ENCODE measurements around the gene DAPL1. TPM values are rescaled to one million over a fixed set of nuclear protein-coding genes. Genes with fewer than 3 reads are reported as not detected.

Gene DAPL1
- total and polyA plus RNA-seq, 7 experiments from 2014 or later, result not detected

DNA sequence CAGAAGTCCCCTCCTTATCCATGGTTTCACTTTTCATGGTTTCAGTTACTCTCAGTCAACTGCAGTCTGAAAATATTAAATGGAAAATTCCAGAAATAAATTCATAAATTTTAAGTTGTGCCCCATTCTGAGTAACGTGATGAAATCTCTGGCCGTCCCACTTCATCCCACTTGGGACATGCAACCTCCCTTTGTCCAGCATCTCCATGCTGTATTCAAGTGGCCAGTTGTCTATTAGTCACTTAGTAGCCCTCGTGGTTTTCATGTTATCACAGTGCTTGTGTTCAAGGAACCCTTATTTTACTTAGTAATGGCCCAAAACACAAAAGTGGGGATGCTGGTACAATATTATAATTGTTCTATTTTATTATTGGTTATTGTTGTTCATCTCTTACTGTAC lies 18.0 kb upstream of the DAPL1 start:
- Mint-ChIP-seq H3K4me3 (no peak overlapping the region), H3K36me3 (no peaks in the 10 kb centered on the region), H3K4me1 (no peaks in the 10 kb centered on the region), H3K27me3 (peaks cover 0 to 7% (median 0%) of the 10 kb centered on the region in 5 donors), H3K27ac (no peak overlapping the region), H3K9me3 (peaks cover 0 to 4% (median 0%) of the 10 kb centered on the region in 11 donors)
- H3K27me3 ChIP-seq (ENCODE audit: control insufficient read depth in 2 of 2, insufficient read depth in 2 of 2, low read length in 2 of 2), result no peaks in the 10 kb centered on the region
- no peak for DNase-seq
- intact Hi-C loops (cut with micrococcal nuclease), result no loop called here
- no peaks in the 10 kb centered on the region for H3K36me3 ChIP-seq (ENCODE audit: control insufficient read depth in 2 of 3, insufficient read depth in 3 of 3, low read length in 3 of 3)
- CTCF ChIA-PET, result no interaction called here
- POLR2A ChIA-PET, result no interaction called here
- H3K27ac ChIP-seq (ENCODE audit: low read depth, low read length), result no peak overlapping the region
- H3K4me1 ChIP-seq (ENCODE audit: control insufficient read depth in 2 of 2, insufficient read depth in 2 of 2, low read length in 2 of 2), result no peaks in the 10 kb centered on the region
- no peaks in the 10 kb centered on the region for H3K9me3 ChIP-seq (ENCODE audit: control insufficient read depth in 2 of 3, low read length in 3 of 3)
- no peak for ATAC-seq
- no peak overlapping the region for H3K4me3 ChIP-seq (ENCODE audit: low read length)

DNA sequence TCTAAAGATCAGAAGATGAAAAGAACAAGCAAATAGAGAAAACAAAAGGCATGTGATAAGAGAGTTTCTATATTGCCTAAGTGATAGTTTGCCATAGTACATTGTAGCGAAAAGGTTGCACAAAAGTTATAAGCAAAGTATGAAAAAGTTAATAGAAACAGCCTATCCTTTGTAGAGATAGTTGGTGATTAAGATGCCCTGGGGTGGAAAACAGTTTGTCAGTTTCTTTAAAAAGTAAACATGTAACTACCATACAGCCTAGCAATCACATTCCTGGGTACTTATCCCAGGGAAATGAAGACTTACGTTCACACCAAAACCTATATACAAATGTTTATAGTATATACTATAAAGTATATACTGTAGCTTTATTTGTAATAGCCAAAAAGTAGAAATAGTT lies 16.9 kb upstream of the DAPL1 start:
- Mint-ChIP-seq H3K36me3 (no peaks in the 10 kb centered on the region), H3K27ac (no peak overlapping the region), H3K4me1 (peaks cover 0 to 2% (median 0%) of the 10 kb centered on the region in 7 donors), H3K4me3 (no peak overlapping the region), H3K9me3 (peaks cover 0 to 4% (median 0%) of the 10 kb centered on the region in 11 donors), H3K27me3 (peaks cover 0 to 12% (median 5%) of the 10 kb centered on the region in 5 donors)
- no peaks in the 10 kb centered on the region for H3K27me3 ChIP-seq (ENCODE audit: control insufficient read depth in 2 of 2, insufficient read depth in 2 of 2, low read length in 2 of 2)
- H3K4me3 ChIP-seq (ENCODE audit: low read length), result no peak overlapping the region
- DNase-seq (no peak), ATAC-seq (no peak)
- POLR2A ChIA-PET, result no interaction called here
- H3K27ac ChIP-seq (ENCODE audit: low read depth, low read length), result no peak overlapping the region
- intact Hi-C loops (cut with micrococcal nuclease), result no loop called here
- no peaks in the 10 kb centered on the region for H3K4me1 ChIP-seq (ENCODE audit: control insufficient read depth in 2 of 2, insufficient read depth in 2 of 2, low read length in 2 of 2)
- H3K9me3 ChIP-seq (ENCODE audit: control insufficient read depth in 2 of 3, low read length in 3 of 3), result no peaks in the 10 kb centered on the region
- CTCF ChIA-PET, result no interaction called here
- H3K36me3 ChIP-seq (ENCODE audit: control insufficient read depth in 2 of 3, insufficient read depth in 3 of 3, low read length in 3 of 3), result no peaks in the 10 kb centered on the region

DNA sequence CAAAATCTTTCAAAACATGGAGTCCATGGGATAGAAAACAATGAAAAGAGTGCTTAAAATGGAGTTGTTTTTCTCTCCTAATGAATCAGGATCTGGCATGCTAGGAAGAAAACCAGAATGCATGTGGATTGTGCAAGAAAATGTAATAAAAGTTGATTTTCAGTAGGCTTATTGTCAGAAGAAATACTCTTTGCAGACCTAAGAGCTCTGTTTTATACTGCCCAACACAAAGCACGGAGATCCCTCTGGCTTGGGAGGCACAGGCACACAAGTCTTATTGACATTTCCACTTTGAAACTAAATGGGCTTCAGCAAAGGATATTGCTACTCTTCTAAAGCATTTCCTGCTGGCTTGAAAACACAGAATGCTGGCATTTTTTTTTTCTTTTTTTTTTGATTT lies 15.5 kb upstream of the DAPL1 start:
- Mint-ChIP-seq H3K4me1 (peaks cover 0 to 2% (median 0%) of the 10 kb centered on the region in 7 donors), H3K27me3 (peaks cover 0 to 12% (median 5%) of the 10 kb centered on the region in 5 donors), H3K9me3 (peaks cover 0 to 4% (median 0%) of the 10 kb centered on the region in 11 donors), H3K27ac (no peak overlapping the region), H3K4me3 (no peak overlapping the region), H3K36me3 (no peaks in the 10 kb centered on the region)
- Histone ChIP-seq H3K4me1 (ENCODE audit: control insufficient read depth in 2 of 2, insufficient read depth in 2 of 2, low read length in 2 of 2) (no peaks in the 10 kb centered on the region), H3K36me3 (ENCODE audit: control insufficient read depth in 2 of 3, insufficient read depth in 3 of 3, low read length in 3 of 3) (no peaks in the 10 kb centered on the region), H3K9me3 (ENCODE audit: control insufficient read depth in 2 of 3, low read length in 3 of 3) (no peaks in the 10 kb centered on the region), H3K27ac (ENCODE audit: low read depth, low read length) (no peak overlapping the region), H3K4me3 (ENCODE audit: low read length) (no peak overlapping the region), H3K27me3 (ENCODE audit: control insufficient read depth in 2 of 2, insufficient read depth in 2 of 2, low read length in 2 of 2) (no peaks in the 10 kb centered on the region)
- DNase-seq (no peak), ATAC-seq (no peak)
- intact Hi-C loops (cut with micrococcal nuclease), result no loop called here
- CTCF ChIA-PET, result no interaction called here
- POLR2A ChIA-PET, result no interaction called here

DNA sequence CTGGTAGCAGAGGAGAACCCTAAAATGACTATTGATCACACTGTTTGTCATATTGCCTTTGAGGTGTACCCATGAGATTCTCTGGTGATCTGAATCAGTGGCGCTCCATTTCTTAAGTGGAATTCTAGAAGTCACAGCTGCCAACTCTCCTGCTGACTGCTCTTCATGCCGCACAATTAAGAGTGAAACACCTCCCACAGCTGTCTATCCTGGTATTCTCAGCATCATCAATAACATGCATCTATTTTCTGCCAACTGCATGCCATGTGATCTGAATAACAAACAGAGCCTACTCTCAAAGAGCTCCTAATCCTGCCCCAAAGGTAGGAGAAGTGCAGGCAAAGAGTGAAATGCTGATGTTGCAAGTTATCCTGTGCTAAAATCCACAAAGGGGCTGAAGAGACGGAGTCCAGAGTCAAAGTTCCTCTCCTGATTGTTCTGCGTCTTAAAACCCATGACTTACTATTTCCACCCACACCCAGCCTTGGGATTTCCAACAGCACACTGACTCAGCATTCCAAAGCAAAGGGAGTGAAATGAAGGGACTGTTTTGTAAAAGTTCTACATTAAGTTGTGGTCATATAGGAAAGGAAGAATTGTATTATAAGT lies 13.7 kb upstream of the DAPL1 start:
- Histone ChIP-seq H3K27ac (ENCODE audit: low read depth, low read length) (no peak overlapping the region), H3K4me3 (ENCODE audit: low read length) (no peak overlapping the region), H3K9me3 (ENCODE audit: control insufficient read depth in 2 of 3, low read length in 3 of 3) (no peaks in the 10 kb centered on the region), H3K27me3 (ENCODE audit: control insufficient read depth in 2 of 2, insufficient read depth in 2 of 2, low read length in 2 of 2) (no peaks in the 10 kb centered on the region), H3K36me3 (ENCODE audit: control insufficient read depth in 2 of 3, insufficient read depth in 3 of 3, low read length in 3 of 3) (no peaks in the 10 kb centered on the region), H3K4me1 (ENCODE audit: control insufficient read depth in 2 of 2, insufficient read depth in 2 of 2, low read length in 2 of 2) (no peaks in the 10 kb centered on the region)
- intact Hi-C loops (cut with micrococcal nuclease), result no loop called here
- peaks cover 0 to 4% (median 0%) of the 10 kb centered on the region in 11 donors for H3K9me3 Mint-ChIP-seq
- no peaks in the 10 kb centered on the region for H3K36me3 Mint-ChIP-seq
- no peak overlapping the region for H3K27ac Mint-ChIP-seq
- POLR2A ChIA-PET, result no interaction called here
- CTCF ChIA-PET, result no interaction called here
- H3K4me1 Mint-ChIP-seq, result peaks cover 0 to 2% (median 0%) of the 10 kb centered on the region in 7 donors
- H3K27me3 Mint-ChIP-seq, result peaks cover 0 to 12% (median 8%) of the 10 kb centered on the region in 5 donors
- ATAC-seq (no peak), DNase-seq (no peak)
- no peak overlapping the region for H3K4me3 Mint-ChIP-seq

DNA sequence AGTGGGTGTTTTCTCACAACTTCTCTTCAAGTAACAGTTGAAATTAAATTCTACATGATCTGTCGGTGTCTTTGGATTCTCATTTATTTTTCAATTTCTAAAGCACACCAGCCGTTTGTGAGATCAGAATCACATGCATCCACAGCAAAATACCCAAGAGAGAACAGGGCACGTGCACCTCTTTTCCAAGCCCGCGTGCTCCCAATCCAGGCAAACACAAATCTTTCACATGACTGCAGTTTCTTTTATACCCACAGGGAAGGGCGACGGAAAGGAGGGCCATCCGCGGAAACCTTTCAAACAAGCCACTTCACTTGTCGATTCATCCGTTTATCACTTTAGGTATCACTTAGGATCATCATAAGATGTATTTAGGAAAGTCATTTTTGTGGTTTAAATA lies 13.0 kb upstream of the DAPL1 start:
- no peak overlapping the region for H3K27ac ChIP-seq (ENCODE audit: low read depth, low read length)
- ATAC-seq, result no peak
- POLR2A ChIA-PET, result no interaction called here
- Mint-ChIP-seq H3K27ac (no peak overlapping the region), H3K36me3 (no peaks in the 10 kb centered on the region), H3K27me3 (peaks cover 0 to 12% (median 8%) of the 10 kb centered on the region in 5 donors), H3K4me1 (peaks cover 0 to 2% (median 0%) of the 10 kb centered on the region in 7 donors), H3K4me3 (no peak overlapping the region), H3K9me3 (peaks cover 0 to 4% (median 0%) of the 10 kb centered on the region in 11 donors)
- H3K9me3 ChIP-seq (ENCODE audit: control insufficient read depth in 2 of 3, low read length in 3 of 3), result no peaks in the 10 kb centered on the region
- no peak overlapping the region for H3K4me3 ChIP-seq (ENCODE audit: low read length)
- no peaks in the 10 kb centered on the region for H3K4me1 ChIP-seq (ENCODE audit: control insufficient read depth in 2 of 2, insufficient read depth in 2 of 2, low read length in 2 of 2)
- CTCF ChIA-PET, result no interaction called here
- no peaks in the 10 kb centered on the region for H3K27me3 ChIP-seq (ENCODE audit: control insufficient read depth in 2 of 2, insufficient read depth in 2 of 2, low read length in 2 of 2)
- intact Hi-C loops (cut with micrococcal nuclease), result no loop called here
- no peak for DNase-seq
- H3K36me3 ChIP-seq (ENCODE audit: control insufficient read depth in 2 of 3, insufficient read depth in 3 of 3, low read length in 3 of 3), result no peaks in the 10 kb centered on the region

DNA sequence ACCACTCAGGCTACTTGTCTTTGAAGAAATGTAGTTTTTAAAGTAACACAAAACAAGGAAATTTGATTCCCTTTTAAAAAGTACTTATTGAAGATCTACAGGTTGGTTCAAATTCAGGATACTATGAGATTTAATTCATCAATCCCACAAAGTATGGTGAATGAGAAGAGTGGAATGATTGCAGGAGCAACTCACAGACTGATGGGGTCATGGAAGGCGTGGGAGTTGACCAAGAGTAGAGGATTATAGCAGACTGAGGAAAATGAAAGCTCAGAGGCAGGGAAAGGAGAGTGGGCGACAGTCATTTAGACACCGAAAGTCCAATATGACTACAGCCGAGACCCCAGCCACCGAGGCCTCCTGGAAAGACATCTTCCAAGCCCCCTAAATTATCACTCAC lies 12.5 kb upstream of the DAPL1 start:
- H3K27me3 Mint-ChIP-seq, result peaks cover 0 to 11% (median 10%) of the 10 kb centered on the region in 5 donors
- H3K9me3 Mint-ChIP-seq, result peaks cover 0 to 4% (median 0%) of the 10 kb centered on the region in 11 donors
- no peaks in the 10 kb centered on the region for H3K27me3 ChIP-seq (ENCODE audit: control insufficient read depth in 2 of 2, insufficient read depth in 2 of 2, low read length in 2 of 2)
- no peaks in the 10 kb centered on the region for H3K4me1 ChIP-seq (ENCODE audit: control insufficient read depth in 2 of 2, insufficient read depth in 2 of 2, low read length in 2 of 2)
- H3K4me3 ChIP-seq (ENCODE audit: low read length), result no peak overlapping the region
- H3K9me3 ChIP-seq (ENCODE audit: control insufficient read depth in 2 of 3, low read length in 3 of 3), result no peaks in the 10 kb centered on the region
- H3K36me3 ChIP-seq (ENCODE audit: control insufficient read depth in 2 of 3, insufficient read depth in 3 of 3, low read length in 3 of 3), result no peaks in the 10 kb centered on the region
- ChIA-PET POLR2A (no interaction called here), CTCF (no interaction called here)
- no peak overlapping the region for H3K27ac Mint-ChIP-seq
- DNase-seq (no peak), ATAC-seq (no peak)
- H3K27ac ChIP-seq (ENCODE audit: low read depth, low read length), result no peak overlapping the region
- peaks cover 0 to 2% (median 0%) of the 10 kb centered on the region in 7 donors for H3K4me1 Mint-ChIP-seq
- intact Hi-C loops (cut with micrococcal nuclease), result no loop called here
- H3K4me3 Mint-ChIP-seq, result no peak overlapping the region
- no peaks in the 10 kb centered on the region for H3K36me3 Mint-ChIP-seq

DNA sequence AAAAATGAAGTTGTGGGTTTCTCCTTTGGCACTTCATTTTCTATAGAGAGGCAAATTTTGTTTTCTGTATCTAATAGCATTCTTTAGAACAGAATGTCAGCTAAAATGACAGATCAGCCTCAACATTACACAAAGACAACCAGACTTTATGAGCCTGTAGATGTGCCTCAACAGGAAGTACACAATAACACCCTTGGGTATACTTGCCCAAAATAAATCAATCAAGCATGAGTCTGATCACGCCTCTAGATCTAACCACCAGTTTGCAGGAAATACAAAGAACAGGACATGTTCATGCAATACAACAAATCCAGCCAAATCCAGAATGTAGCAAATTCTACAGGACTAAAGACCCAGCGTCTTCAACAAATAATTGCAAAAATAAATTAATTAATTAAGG lies 11.2 kb upstream of the DAPL1 start:
- POLR2A ChIA-PET, result no interaction called here
- H3K27me3 ChIP-seq (ENCODE audit: control insufficient read depth in 2 of 2, insufficient read depth in 2 of 2, low read length in 2 of 2), result no peaks in the 10 kb centered on the region
- H3K9me3 ChIP-seq (ENCODE audit: control insufficient read depth in 2 of 3, low read length in 3 of 3), result no peaks in the 10 kb centered on the region
- CTCF ChIA-PET, result no interaction called here
- DNase-seq (no peak), ATAC-seq (no peak)
- H3K36me3 ChIP-seq (ENCODE audit: control insufficient read depth in 2 of 3, insufficient read depth in 3 of 3, low read length in 3 of 3), result no peaks in the 10 kb centered on the region
- Mint-ChIP-seq H3K4me3 (no peak overlapping the region), H3K9me3 (peaks cover 0 to 4% (median 0%) of the 10 kb centered on the region in 11 donors), H3K27me3 (peaks cover 0 to 16% (median 9%) of the 10 kb centered on the region in 5 donors), H3K36me3 (no peaks in the 10 kb centered on the region), H3K4me1 (peaks cover 0 to 2% (median 0%) of the 10 kb centered on the region in 7 donors), H3K27ac (no peak overlapping the region)
- no peaks in the 10 kb centered on the region for H3K4me1 ChIP-seq (ENCODE audit: control insufficient read depth in 2 of 2, insufficient read depth in 2 of 2, low read length in 2 of 2)
- H3K27ac ChIP-seq (ENCODE audit: low read depth, low read length), result no peak overlapping the region
- no peak overlapping the region for H3K4me3 ChIP-seq (ENCODE audit: low read length)
- intact Hi-C loops (cut with micrococcal nuclease), result no loop called here
